AG04450 (cell line): ENCODE results near the gene GON7. TPM values are rescaled to one million over a fixed set of nuclear protein-coding genes. Genes with fewer than 3 reads are reported as not detected.
"Not testable (repeated sequence)": the region's sequence is repeated elsewhere in the genome, so short reads cannot be mapped to it uniquely, and the experiment has no call there.

Experiments used
- CTCF ChIA-PET: fragments of 300-600, 350-600 bp; formaldehyde crosslinking; extraction: SDS; loops from one replicate; lab custom pipeline; 2022; ENCODE audit warnings: antibody characterized with exemption, inconsistent platforms; lab: Charles Lee
- POLR2A ChIA-PET: fragments of 350-600 bp; formaldehyde crosslinking; extraction: SDS; loops from one replicate; lab custom pipeline; 2021; ENCODE audit warnings: antibody characterized with exemption, inconsistent platforms; lab: Yijun Ruan, JAX
- DNase-seq: peaks from one replicate; pipeline ENCODE4 v3.0.0-alpha.2; 2011; ENCODE audit warnings: low read depth, low spot score
- H3K27ac ChIP-seq: one replicate; pipeline ENCODE4 v1.5.1; 2012; ENCODE audit warnings: low read depth, low read length, control low read depth
- H3K27me3 ChIP-seq: one replicate; pipeline ENCODE4 v1.6.0; 2012; ENCODE audit warnings: low read length; ENCODE audit not compliant: control insufficient read depth, insufficient read depth
- H3K4me3 ChIP-seq: 2 replicates; pipeline ENCODE4 v1.5.1; 2011; ENCODE audit warnings: mild to moderate bottlenecking, low read depth, low read length, control low read depth
- H3K9me3 ChIP-seq: 2 replicates; pipeline ENCODE4 v1.5.1; 2012; ENCODE audit warnings: low read length; ENCODE audit not compliant: control insufficient read depth, insufficient read depth
- polyA plus RNA-seq: library from polyadenylated mRNA; depleted of rRNA; stranded (reverse); fragments of >200 nt; gene quantifications from 2 replicates; pipeline ENCODE4 v1.2.3, GENCODE V29; 2011
- TF ChIP-seq, protein P1 (sequence below): IDR thresholded peaks from 2 replicates; pipeline ENCODE4 v1.5.1; 2011; ENCODE audit warnings: low read depth, low read length, control low read depth, inconsistent platforms

GON7 gene
- polyA plus RNA-seq, 1 experiment = 8.2 TPM

DNA sequence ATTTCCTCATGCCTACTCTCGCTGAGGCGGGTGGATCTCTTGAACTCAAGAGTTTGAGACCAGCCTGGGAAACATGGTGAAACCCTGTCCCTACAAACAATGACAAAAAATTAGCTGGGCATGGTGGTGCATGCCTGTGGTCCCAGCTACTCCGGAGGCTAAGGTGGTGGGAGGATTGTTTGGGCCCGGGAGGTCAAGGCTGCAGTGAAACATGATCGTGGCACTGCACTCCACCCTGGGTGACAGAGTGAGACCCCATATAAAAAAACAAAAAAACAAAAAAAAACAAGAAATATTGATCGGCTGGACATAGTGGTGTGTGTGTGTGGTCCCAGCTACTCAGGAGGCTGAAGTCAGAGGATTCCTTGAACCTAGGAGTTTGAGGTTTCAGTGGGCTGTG lies 31.4 kb downstream of the GON7 start:
- Histone ChIP-seq H3K9me3 (no peaks in the 10 kb centered on the region), H3K27ac (no peak overlapping the region), H3K4me3 (no peak overlapping the region), H3K27me3 (no peaks in the 10 kb centered on the region)
- TF ChIP-seq, protein P1, sequence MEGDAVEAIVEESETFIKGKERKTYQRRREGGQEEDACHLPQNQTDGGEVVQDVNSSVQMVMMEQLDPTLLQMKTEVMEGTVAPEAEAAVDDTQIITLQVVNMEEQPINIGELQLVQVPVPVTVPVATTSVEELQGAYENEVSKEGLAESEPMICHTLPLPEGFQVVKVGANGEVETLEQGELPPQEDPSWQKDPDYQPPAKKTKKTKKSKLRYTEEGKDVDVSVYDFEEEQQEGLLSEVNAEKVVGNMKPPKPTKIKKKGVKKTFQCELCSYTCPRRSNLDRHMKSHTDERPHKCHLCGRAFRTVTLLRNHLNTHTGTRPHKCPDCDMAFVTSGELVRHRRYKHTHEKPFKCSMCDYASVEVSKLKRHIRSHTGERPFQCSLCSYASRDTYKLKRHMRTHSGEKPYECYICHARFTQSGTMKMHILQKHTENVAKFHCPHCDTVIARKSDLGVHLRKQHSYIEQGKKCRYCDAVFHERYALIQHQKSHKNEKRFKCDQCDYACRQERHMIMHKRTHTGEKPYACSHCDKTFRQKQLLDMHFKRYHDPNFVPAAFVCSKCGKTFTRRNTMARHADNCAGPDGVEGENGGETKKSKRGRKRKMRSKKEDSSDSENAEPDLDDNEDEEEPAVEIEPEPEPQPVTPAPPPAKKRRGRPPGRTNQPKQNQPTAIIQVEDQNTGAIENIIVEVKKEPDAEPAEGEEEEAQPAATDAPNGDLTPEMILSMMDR = no peak
- ChIA-PET CTCF (interaction anchor here (1.3 to 5.9 kb wide), 4 partner anchors 15 to 223 kb away, joined by 4 to 72 read pairs (median 9); partner anchors contain the start of gene ITPK1), POLR2A (interaction anchor here (2.9 kb wide), 1 partner anchor 9 kb away, joined by 10 read pairs; the partner anchor contains the start of genes LYSET and MOAP1)
- DNase-seq = no peak

DNA sequence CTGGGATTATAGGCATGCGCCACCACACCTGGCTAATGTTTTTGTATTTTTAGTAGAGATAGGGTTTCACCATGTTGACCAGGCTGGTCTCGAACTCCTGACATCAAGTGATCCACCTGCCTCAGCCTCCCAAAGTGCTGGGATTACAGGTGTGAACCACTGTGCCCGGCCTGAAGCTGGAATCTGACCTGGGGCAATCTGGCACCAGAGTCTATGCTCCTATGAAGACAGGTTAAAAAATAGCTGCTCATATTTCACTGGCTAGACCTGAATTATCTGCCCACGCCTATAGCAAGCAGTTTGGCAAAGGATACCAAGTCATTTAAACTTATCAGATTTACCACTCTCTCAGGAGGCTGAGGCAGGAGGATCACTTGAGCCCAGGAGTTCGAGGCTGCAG lies 32.1 kb downstream of the GON7 start:
- DNase-seq, H3K9me3 ChIP-seq, H3K27me3 ChIP-seq, H3K27ac ChIP-seq, H3K4me3 ChIP-seq: not testable (repeated sequence)
- ChIA-PET POLR2A (interaction anchor here (0.6 to 2.9 kb wide), 2 partner anchors 10 to 380 kb away, joined by 4 to 10 read pairs; partner anchors contain the start of genes LYSET and MOAP1), CTCF (interaction anchor here (3.8 to 5.9 kb wide), 2 partner anchors 61 to 62 kb away, joined by 20 to 72 read pairs; partner anchors contain the start of gene ITPK1)

DNA sequence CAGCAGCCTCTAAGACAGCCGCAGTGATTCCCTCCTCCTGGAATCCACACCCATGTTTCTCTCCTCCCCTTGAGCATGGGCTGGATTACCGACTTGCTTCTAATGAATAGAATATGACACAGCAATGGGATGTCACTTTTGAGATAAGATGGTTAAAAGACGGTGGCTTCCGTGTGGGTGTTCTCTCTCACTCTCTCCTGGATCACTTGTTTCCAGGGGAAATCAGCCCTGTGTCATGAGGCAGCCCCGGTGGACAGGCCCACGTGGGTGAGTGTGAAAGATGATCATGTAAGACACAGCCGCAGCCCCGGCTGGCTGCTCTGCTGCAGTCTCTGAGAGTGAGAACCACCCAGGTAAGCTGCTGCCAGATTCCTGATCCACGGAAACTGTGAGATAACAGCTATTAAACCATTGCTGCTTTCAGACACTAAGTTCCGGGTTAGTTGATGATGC lies 32.9 kb downstream of the GON7 start:
- POLR2A ChIA-PET = interaction anchor here (2.9 kb wide), 1 partner anchor 11 kb away, joined by 10 read pairs; the partner anchor contains the start of genes LYSET and MOAP1

DNA sequence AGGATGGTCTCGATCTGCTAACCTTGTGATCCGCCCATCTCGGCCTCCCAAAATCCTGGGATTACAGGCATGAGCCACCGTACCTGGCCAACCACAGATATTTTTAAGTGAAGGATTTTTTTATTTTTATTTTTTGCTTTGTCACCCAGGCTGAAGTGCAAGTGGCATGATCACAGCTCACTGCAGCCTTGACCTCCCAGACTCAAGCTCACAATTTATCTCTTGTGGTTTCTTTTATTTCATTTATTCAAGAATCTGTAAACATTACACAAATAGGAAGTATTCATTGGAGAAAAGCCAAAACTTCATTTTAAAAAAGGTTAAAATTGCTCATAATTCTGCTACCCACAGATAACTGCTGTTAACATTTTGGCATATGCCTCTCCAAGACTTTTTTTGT lies 35.5 kb downstream of the GON7 start:
- ChIA-PET CTCF (interaction anchor here (3.8 kb wide), 1 partner anchor 58 kb away, joined by 20 read pairs; no protein-coding TSS in a partner anchor), POLR2A (no interaction called here)
- no peak overlapping the region for H3K4me3 ChIP-seq
- H3K27me3 ChIP-seq = no peaks in the 10 kb centered on the region
- DNase-seq = no peak
- no peaks in the 10 kb centered on the region for H3K9me3 ChIP-seq
- no peak overlapping the region for H3K27ac ChIP-seq
- TF ChIP-seq, protein P1 = no peak

More for the DNA sequence above, 32.9 kb downstream of the GON7 start:
- CTCF ChIA-PET = interaction anchor here (3.8 kb wide), 1 partner anchor 61 kb away, joined by 20 read pairs; no protein-coding TSS in a partner anchor
- Histone ChIP-seq H3K4me3 (no peak overlapping the region), H3K9me3 (no peaks in the 10 kb centered on the region), H3K27me3 (no peaks in the 10 kb centered on the region), H3K27ac (no peak overlapping the region)
- DNase-seq = no peak
- TF ChIP-seq, protein P1 = no peak

DNA sequence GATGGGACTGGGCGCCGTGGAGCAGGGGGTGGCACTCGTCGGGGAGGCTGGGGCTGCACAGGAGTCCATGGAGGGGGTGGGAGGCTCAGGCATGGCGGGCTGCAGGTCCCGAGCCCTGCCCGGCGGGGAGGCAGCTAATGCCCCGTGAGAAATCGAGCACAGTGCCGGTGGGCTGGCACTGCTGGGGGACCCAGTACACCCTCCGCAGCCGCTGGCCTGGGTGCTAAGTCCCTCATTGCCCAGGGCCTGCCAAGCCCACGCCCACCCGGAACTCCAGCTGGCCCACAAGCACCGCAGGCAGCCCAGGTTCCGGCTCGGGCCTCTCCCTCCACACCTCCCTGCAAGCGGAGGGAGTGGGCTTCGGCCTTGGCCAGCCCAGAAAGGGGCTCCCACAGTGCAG lies 36.7 kb downstream of the GON7 start:
- H3K9me3 ChIP-seq, POLR2A ChIA-PET, H3K4me3 ChIP-seq, H3K27ac ChIP-seq, H3K27me3 ChIP-seq, DNase-seq: not testable (repeated sequence)
- CTCF ChIA-PET = interaction anchor here (1.1 to 3.2 kb wide), 3 partner anchors 9 to 57 kb away, joined by 3 to 14 read pairs (median 9); no protein-coding TSS in a partner anchor

DNA sequence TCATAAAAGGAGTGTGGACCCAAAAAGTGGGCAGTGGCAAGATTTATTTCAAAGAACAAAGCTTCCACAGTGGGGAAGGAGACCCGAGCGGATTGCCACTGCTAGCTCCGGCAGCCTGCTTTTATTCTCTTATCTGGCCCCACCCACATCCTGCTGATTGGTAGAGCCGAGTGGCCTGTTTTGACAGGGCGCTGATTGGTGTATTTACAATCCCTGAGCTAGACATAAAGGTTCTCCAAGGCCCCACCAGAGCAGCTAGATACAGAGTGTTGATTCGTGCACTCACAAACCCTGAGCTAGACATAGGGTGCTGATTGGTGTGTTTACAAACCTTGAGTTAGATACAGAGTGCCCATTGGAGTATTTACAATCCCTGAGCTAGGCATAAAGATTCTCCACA lies 37.2 kb downstream of the GON7 start:
- CTCF ChIA-PET = interaction anchor here (0.7 to 3.2 kb wide), 4 partner anchors 8 to 56 kb away, joined by 3 to 14 read pairs (median 6); no protein-coding TSS in a partner anchor
- not testable (repeated sequence) for H3K27ac ChIP-seq

DNA sequence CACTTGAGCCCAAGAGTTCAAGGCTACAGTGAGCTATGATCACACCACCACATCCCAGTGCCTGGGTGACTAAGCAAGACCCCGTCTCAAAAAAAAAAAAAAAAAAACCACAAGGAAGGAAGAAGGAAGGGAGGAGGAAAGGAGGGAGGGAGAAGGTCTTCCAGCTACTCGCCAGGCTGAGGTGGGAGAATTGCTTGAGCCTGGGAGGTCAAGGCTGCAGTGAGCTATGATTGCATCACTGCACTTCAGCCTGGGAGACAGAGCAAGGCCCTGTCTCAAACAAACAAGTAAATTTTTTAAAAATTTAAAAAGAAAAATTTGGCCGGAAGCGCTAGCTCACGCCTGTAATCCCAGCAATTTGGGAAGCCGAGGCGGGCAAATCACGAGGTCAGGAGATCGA lies 38.3 kb downstream of the GON7 start:
- POLR2A ChIA-PET, H3K4me3 ChIP-seq, H3K9me3 ChIP-seq, DNase-seq, H3K27me3 ChIP-seq, H3K27ac ChIP-seq: not testable (repeated sequence)
- CTCF ChIA-PET = interaction anchor here (0.7 to 3.2 kb wide), 3 partner anchors 10 to 55 kb away, joined by 5 to 14 read pairs (median 9); no protein-coding TSS in a partner anchor

More for the DNA sequence above, 37.2 kb downstream of the GON7 start:
- DNase-seq, POLR2A ChIA-PET, H3K9me3 ChIP-seq, H3K4me3 ChIP-seq, H3K27me3 ChIP-seq: not testable (repeated sequence)

DNA sequence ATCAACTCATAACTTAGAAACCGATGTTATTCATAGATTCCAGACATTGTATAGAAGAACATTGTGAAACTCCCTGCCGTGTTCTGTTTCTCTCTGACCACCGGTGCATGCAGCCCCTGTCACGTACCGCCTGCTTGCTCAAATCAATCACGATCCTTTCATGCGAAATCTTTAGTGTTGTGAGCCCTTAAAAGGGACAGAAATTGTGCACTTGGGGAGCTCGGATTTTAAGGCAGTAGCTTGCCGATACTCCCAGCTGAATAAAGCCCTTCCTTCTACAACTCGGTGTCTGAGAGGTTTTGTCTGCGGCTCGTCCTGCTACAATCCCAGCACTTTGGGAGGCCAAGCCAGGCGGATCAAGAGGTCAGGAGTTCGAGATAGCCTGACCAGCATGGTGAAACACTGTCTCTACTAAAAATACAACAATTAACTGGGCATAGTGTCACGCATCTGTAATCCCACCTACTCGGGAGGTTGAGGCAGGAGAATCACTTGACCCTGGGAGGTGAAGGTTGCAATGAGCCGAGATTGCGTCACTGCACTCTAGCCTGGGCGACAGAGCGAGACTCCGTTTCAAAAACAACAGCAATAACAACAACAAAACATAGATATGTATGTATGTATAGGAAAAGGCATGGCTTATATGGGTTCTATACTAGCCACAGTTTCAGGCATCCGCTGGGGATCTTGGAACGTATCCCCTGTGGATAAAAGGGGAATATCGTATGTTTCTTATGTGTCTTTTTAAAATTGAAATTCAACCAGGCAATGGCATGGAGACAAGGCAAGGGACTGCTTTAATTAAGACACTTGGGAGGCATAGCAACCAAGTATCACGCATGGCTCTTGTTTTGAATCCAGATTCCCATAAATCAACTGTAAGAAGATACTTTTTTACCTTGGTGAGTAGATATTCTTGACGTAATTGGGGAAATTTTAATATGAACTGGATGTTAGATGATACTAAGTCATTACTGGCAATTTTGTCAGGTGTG lies 41.3 kb downstream of the GON7 start:
- DNase-seq, POLR2A ChIA-PET, H3K27me3 ChIP-seq, H3K4me3 ChIP-seq, H3K9me3 ChIP-seq, H3K27ac ChIP-seq: not testable (repeated sequence)
- CTCF ChIA-PET = interaction anchor here (1.0 to 1.3 kb wide), 2 partner anchors 52 to 213 kb away, joined by 3 to 5 read pairs; no protein-coding TSS in a partner anchor
